GM23338 (cell line): Measurements from ENCODE around the gene GPR146. TPM values are rescaled to one million over a fixed set of nuclear protein-coding genes. Genes with fewer than 3 reads are reported as not detected.

Experiments
- ATAC-seq: fragments of 200-7000 bp; cut with Tn5 transposase; 3 replicates; pipeline ENCODE4 v1.9.1; 2020
- DNase-seq: peaks from one replicate; pipeline ENCODE4 v3.0.0-alpha.2; 2015; ENCODE audit warnings: low spot score
- H2AFZ ChIP-seq: fragments of 200-600 bp; sonication (generic); 2 replicates; pipeline ENCODE4 v1.8.0; 2016; ENCODE audit warnings: antibody characterized with exemption, mild to moderate bottlenecking, moderate library complexity
- H3F3A ChIP-seq: fragments of 200-600 bp; sonication (generic); replicated peaks from 2 replicates; pipeline ENCODE4 v1.8.0; 2017; ENCODE audit warnings: antibody characterized with exemption, mixed run types, low read depth
- H3K27ac ChIP-seq: fragments of 200-600 bp; sonication (generic); 2 replicates; pipeline ENCODE4 v1.6.1; 2016; ENCODE audit warnings: low read depth
- H3K27me3 ChIP-seq: fragments of 200-600 bp; sonication (generic); 2 replicates; pipeline ENCODE4 v1.8.0; 2016; ENCODE audit warnings: mild to moderate bottlenecking, mixed run types, moderate library complexity; ENCODE audit not compliant: insufficient read depth
- H3K36me3 ChIP-seq: fragments of 200-600 bp; sonication (generic); 2 replicates; pipeline ENCODE4 v1.8.0; 2016; ENCODE audit warnings: mild to moderate bottlenecking; ENCODE audit not compliant: insufficient read depth
- H3K4me1 ChIP-seq: fragments of 200-600 bp; sonication (generic); 2 replicates; pipeline ENCODE4 v1.8.0; 2016; ENCODE audit warnings: mild to moderate bottlenecking, moderate library complexity; ENCODE audit not compliant: insufficient read depth
- H3K4me2 ChIP-seq: fragments of 200-600 bp; sonication (generic); 2 replicates; pipeline ENCODE4 v1.7.1; 2017; ENCODE audit warnings: mixed run types
- H3K4me3 ChIP-seq: fragments of 200-600 bp; sonication (generic); 2 replicates; pipeline ENCODE4 v1.6.1; 2016; ENCODE audit warnings: mixed run types
- H3K79me2 ChIP-seq: fragments of 200-600 bp; sonication (generic); replicated peaks from 2 replicates; pipeline ENCODE4 v1.8.0; 2017; ENCODE audit warnings: mild to moderate bottlenecking; ENCODE audit not compliant: insufficient read depth
- H3K9me2 ChIP-seq: fragments of 200-600 bp; sonication (generic); 2 replicates; pipeline ENCODE4 v1.8.0; 2017; ENCODE audit not compliant: insufficient read depth
- H4K20me1 ChIP-seq: fragments of 200-600 bp; sonication (generic); replicated peaks from 2 replicates; pipeline ENCODE4 v1.8.0; 2017; ENCODE audit warnings: mild to moderate bottlenecking; ENCODE audit not compliant: insufficient read depth
- H3K27ac Mint-ChIP-seq: 2 replicates; pipeline ENCODE4 v1.8.0; 2020; ENCODE audit warnings: inconsistent platforms, mild to moderate bottlenecking, moderate library complexity, mixed read lengths
- H3K27me3 Mint-ChIP-seq: 3 replicates; pipeline ENCODE4 v1.8.0; 2022; ENCODE audit warnings: low read depth, mild to moderate bottlenecking, moderate library complexity, mixed read lengths, inconsistent platforms; ENCODE audit not compliant: insufficient read depth, poor library complexity
- H3K36me3 Mint-ChIP-seq: 3 replicates; pipeline ENCODE4 v1.8.0; 2021; ENCODE audit warnings: low read depth, mild to moderate bottlenecking, inconsistent platforms, moderate library complexity, mixed read lengths
- H3K4me1 Mint-ChIP-seq: 3 replicates; pipeline ENCODE4 v1.8.0; 2020; ENCODE audit warnings: mild to moderate bottlenecking, inconsistent platforms, mixed read lengths
- H3K4me3 Mint-ChIP-seq: 3 replicates; pipeline ENCODE4 v1.8.0; 2021; ENCODE audit warnings: moderate library complexity, mild to moderate bottlenecking, inconsistent platforms, mixed read lengths
- H3K9me3 Mint-ChIP-seq: 3 replicates; pipeline ENCODE4 v1.8.0; 2020; ENCODE audit warnings: moderate library complexity, mild to moderate bottlenecking, inconsistent platforms, mixed read lengths
- CREB1 ChIP-seq: fragments of 250-450 bp; sonication (Bioruptor Pico); IDR thresholded peaks from 2 replicates; pipeline ENCODE4 v1.5.0; 2020; ENCODE audit warnings: low read depth, mild to moderate bottlenecking, moderate library complexity
- CTCF ChIP-seq, 2 experiments: fragments of 200-600 bp in 1 of 2; sonication (generic) in 1 of 2; conservative IDR thresholded peaks; 2 replicates each; pipeline versions ENCODE4 v1.5.1 to v1.6.1; 2016 to 2017; ENCODE audit warnings: antibody characterized with exemption in 2 of 2, low read depth in 2 of 2, mild to moderate bottlenecking in 2 of 2, moderate library complexity in 1 of 2
- ETS1 ChIP-seq: IDR thresholded peaks from 2 replicates; pipeline ENCODE4 v1.6.1; 2016; ENCODE audit warnings: antibody characterized with exemption
- JUNB ChIP-seq: IDR thresholded peaks from one replicate; pipeline ENCODE4 v1.6.1; 2016; ENCODE audit warnings: antibody characterized with exemption; ENCODE audit not compliant: unreplicated experiment
- NANOG ChIP-seq: IDR thresholded peaks from 2 replicates; pipeline ENCODE4 v1.6.1; 2016; ENCODE audit warnings: antibody characterized with exemption, borderline replicate concordance
- POLR2AphosphoS5 ChIP-seq: IDR thresholded peaks from 2 replicates; pipeline ENCODE4 v1.6.1; 2016; ENCODE audit warnings: antibody characterized with exemption, low read depth
- REST ChIP-seq: IDR thresholded peaks from one replicate; pipeline ENCODE4 v1.6.1; 2018; ENCODE audit warnings: antibody characterized with exemption; ENCODE audit not compliant: unreplicated experiment
- STAT1 ChIP-seq: IDR thresholded peaks from one replicate; pipeline ENCODE4 v1.6.1; 2016; ENCODE audit warnings: antibody characterized with exemption; ENCODE audit not compliant: unreplicated experiment
- ZNF114 ChIP-seq: fragments of 250-450 bp; sonication (Bioruptor Pico); IDR thresholded peaks from 2 replicates; pipeline ENCODE4 v1.5.0; 2020; ENCODE audit warnings: mild to moderate bottlenecking, moderate library complexity
- ZNF331 ChIP-seq: fragments of 250-450 bp; sonication (Bioruptor Pico); IDR thresholded peaks from 2 replicates; pipeline ENCODE4 v1.5.0; 2020; ENCODE audit warnings: low read depth, mild to moderate bottlenecking, moderate library complexity
- polyA plus RNA-seq: library from polyadenylated mRNA; unstranded; fragments of >200 nt; fragmentation: Nextera tagmentation; extraction: Ambion mirVana; gene quantifications from 2 replicates; pipeline ENCODE4 v1.2.1, GENCODE V29; 2016
- total RNA-seq: library from RNA; depleted of rRNA; stranded (reverse); fragments of >200 nt; shearing (Covaris generic); gene quantifications from 2 replicates; pipeline ENCODE4 v1.2.3, GENCODE V29; 2014

The GPR146 gene
- total and polyA plus RNA-seq, 2 experiments from 2014 or later: 0.28 to 0.37 TPM

GRCh38 chr7:1014681-1015080 lies 29.7 kb upstream of the GPR146 start (continued):
- TF ChIP-seq ETS1: no peak
- TF ChIP-seq CREB1 (CRISPR knock-in tag): no peak

- H3K27ac Mint-ChIP-seq: no peak overlapping the region
- peaks cover 5% of the 10 kb centered on the region for H3K27me3 Mint-ChIP-seq
- ATAC-seq (no peak), DNase-seq (no peak)
- Histone ChIP-seq H4K20me1 (peaks cover 11% of the 10 kb centered on the region; the same call in 1 of the 2 replicates), H3K4me2 (no peak overlapping the region), H3K4me1 (no peaks in the 10 kb centered on the region), H3K27ac (no peak overlapping the region), H3K79me2 (0 out of 2 replicates have a peak, but pooled peaks cover 9% of the 10 kb centered on the region), H3K36me3 (no peaks in the 10 kb centered on the region), H3K27me3 (no peaks in the 10 kb centered on the region), H3K4me3 (no peak overlapping the region), H2AFZ (no peak overlapping the region), H3K9me2 (no peaks in the 10 kb centered on the region), H3F3A (no peaks in the 10 kb centered on the region)
- peaks cover 5% of the 10 kb centered on the region; the same call in 2 of the 3 replicates for H3K36me3 Mint-ChIP-seq
- H3K4me1 Mint-ChIP-seq: no peaks in the 10 kb centered on the region
- no peaks in the 10 kb centered on the region; the same call in 2 of the 3 replicates for H3K9me3 Mint-ChIP-seq
- H3K4me3 Mint-ChIP-seq: no peak overlapping the region
- TF ChIP-seq STAT1 (no peak), CREB1 (CRISPR knock-in tag) (no peak), ETS1 (no peak), ZNF114 (CRISPR knock-in tag) (no peak), POLR2AphosphoS5 (no peak), NANOG (no peak), REST (no peak), ZNF331 (CRISPR knock-in tag) (no peak), JUNB (no peak), CTCF (conservative IDR thresholded peaks at IDR 0.05; ENCODE audit: low read depth in 2 of 2) (no peak)
These were observed 28.9 kb upstream of the GPR146 start for GRCh38 chr7:1015196-1016121.
